ENCODE results near the gene NPAS3.

NPAS3 gene

GRCh38 chr14:33529787-33530757 lies 591.4 kb downstream of the NPAS3 start:
- DNase-seq = no peak

DNA sequence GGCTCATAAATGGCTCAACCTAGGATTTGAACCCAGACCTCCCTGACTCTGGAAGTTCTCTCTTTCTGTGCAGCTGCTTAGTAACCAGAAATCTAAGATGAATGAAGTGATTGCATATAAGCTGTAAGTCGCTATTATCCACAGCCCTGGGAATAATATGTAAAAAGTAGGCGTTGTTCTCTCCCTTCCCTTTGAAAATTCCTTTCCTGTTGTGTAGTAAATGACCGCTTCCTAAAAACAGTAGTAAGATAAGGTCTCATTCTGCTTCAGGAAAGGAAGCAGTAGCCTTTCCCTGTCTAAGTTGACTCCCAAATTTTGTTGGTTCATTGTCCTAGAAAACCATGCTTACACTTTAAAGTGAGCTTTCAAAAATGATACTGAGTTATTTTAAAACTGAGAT lies 593.9 kb downstream of the NPAS3 start:
- DNase-seq = no peak

GRCh38 chr14:33534104-33534503 lies 595.4 kb downstream of the NPAS3 start:
- no peak for DNase-seq

DNA sequence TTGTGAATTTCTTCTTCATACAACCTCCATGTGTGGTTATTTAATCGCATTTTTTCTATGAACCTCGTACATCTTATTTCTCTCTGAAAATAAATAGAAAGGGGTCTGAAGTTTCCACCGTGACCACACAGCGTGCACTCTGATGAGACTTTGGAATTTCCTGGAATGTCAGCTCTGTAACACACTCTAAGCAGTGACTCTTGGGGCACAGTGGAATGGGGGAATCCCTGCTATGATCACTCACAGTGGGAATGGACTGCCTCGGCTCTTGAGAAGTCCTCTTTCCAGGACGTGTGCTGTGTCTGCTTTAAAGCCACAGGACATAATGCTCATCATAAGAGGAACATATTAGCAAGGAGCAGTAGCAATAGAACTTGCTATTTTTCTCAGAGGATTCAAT lies 596.0 kb downstream of the NPAS3 start:
- DNase-seq = no peak

- no peak for DNase-seq
Measured at GRCh38 chr14:33539918-33540357, 601.3 kb downstream of the NPAS3 start.

DNA sequence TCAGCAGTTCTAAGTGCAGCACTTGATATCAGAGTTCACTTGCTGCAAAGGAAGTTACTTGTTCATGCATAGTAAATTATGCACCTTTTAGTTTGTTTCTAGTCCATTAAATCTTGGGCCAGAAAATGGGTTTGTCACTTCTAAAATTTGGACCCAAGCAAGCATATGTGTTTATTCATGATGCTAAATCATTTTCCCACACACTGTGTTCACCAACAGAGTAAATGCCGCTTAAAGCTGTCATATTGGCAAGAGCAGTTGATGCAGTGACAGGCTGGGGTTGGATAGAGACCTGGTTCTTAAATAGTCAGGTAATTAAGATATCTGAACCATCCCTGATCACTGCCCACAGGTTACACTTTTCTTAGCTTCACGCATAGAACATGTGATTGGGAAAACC lies 602.5 kb downstream of the NPAS3 start:
- DNase-seq = no peak

DNA sequence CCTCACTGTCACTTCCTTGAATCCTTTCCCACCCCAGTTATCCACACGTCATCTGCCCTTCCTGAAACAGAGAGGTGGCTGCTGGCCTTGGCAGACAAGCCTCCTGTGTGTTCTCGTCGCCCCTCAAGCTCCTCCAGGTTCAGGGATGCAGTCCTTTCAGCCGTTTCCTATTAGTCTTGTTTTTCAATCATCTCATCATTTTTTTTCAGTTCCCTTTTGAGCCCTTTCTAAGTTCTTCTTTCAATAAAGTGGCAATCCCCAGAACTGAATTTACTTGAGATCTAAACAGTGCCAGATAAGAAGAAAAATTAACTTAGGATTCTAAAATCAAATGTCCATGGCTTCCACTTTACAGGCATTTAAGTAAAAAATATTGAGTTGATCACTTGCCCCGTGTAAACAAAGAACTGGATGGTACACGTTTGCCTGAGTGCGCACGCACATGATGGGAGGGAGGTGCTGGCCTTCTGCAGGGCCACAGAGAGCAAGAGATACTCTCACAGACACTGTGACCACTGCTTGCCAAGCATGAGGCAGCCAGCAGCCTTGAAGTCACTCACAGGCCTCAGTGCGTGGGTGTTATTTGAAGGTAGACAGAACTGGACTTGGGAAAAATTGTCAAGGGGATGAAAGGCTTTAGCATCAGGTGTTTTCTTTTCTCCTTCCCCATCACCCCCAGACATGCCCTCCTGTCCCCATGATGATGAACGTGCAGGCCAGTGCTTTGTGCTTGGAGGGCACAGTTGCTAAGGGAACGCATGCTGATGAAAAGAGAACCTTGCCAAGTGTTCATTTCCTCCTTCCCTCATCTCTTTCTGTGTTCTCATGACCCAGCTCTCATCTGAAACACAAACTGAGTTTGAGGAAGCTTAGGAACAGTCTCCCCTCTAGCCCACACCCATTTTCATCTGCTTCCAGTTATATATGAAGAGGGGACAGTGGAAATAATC lies 603.9 kb downstream of the NPAS3 start:
- no peak for DNase-seq

- DNase-seq = no peak
Measured at GRCh38 chr14:33545696-33546095, 607.0 kb downstream of the NPAS3 start.

DNA sequence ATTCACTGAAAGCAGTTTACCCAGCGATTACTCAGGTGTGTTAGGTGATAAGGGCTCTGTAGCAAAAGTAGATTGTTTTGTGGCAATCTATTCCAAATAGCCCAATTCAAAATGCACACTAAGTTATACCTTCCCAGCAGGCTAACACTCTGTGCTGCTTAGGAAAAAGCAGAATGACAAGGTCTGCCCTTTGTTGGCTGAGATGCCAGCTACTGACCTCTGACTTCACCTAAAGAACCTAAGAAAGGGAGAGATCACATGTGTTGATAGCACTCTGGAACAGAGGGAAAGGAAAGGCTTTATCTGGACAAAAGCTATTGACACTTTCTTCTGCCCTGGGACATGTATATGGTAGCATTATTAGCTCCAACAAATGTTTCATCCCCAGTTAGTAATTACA lies 609.9 kb downstream of the NPAS3 start:
- no peak for DNase-seq

DNA sequence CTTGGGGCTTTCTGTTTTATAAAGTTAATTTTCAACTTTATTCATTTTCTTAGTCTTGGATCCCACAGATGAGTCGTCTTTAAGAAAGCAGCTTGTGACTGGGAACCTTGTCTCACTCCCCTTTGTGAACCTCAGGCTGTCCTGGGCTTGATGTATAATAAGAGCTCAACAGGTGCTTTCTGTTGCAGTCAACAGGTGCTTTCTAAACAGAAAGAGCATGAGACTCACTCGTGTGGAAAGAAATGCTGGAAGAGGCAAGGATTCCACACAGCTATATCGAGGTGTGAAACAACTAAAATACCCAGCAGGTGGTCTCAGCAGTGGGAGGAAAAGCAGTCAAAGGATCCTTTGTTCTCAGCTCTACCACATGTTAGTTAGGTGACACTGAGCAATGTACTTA lies 613.3 kb downstream of the NPAS3 start:
- DNase-seq = no peak

DNA sequence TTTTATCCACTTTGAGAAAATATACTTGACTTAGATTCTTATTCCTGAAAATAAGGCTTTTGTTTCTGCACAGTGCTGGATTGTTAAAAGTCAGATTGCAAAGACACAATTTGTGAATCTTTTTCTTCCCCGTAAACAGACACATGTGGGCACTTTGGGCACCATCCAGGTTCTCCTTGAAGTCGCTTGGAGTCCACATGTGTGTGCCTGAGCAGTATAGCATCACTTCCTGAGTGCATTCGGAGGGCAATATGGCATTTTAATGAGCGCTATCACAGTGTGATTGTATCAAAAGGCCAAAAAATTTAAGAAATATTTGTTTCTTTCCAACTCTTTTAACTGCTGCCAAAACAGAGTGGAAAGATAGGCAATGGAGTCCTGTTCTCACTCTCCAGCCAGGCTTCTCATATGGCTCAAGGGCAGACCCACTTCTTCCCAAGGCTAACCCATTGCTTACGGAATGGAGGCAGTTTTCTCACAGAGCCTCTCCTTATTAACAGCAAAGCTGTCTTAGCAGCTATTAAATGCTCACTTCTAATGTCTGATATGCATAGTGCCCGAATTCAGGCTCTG lies 615.1 kb downstream of the NPAS3 start:
- DNase-seq = no peak

DNA sequence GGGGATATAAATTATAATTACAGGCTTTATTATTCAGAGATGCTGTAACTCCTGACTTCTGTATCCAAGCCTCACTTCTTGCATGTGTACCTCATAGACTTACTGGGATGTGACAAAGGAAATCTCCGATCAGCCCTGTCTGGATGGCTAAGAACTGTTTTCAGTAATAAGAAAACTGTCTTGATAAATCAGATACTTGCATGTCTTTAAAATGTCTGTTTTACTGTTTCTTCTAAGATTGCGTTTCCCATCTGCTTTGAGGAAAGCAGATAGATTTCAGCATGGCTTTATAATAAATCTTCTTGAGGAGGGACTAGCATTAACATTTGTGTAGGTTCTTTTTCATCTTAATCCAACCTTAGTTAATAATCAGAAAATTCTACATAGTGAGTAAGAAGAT lies 616.3 kb downstream of the NPAS3 start:
- DNase-seq = no peak

DNA sequence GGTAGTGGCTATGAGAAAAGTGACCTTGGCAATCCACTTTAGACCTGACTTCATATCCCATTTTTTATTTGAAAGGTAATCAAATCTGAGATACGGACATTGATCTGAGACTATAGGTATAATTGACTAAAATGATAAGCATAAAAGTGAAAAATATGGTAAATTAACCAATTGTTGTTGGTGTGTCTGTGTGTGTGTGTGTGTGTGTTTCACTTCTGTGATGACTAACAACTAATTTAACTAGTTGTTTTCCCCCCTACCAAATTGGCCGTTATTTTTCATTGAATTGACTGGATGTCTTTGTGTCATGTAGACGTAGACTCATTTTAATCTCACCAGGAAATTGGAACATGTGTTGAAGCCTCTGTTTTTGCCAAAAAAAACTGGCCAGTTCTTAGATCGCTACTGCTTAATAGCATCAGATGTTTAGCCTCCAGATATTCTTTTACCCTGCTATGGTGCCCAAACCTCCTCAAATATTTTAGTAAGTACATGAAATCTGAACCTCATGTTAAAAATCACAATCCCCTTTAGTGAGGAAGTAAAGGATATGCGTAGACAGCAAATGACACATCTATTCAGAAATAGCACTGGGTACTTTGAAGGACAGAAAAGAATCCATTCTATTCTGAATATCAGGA lies 617.2 kb downstream of the NPAS3 start:
- DNase-seq = no peak

- no peak for DNase-seq
Measured at GRCh38 chr14:33556382-33557121, 617.9 kb downstream of the NPAS3 start.

- DNase-seq = no peak
Measured at GRCh38 chr14:33560718-33561431, 622.2 kb downstream of the NPAS3 start.

DNA sequence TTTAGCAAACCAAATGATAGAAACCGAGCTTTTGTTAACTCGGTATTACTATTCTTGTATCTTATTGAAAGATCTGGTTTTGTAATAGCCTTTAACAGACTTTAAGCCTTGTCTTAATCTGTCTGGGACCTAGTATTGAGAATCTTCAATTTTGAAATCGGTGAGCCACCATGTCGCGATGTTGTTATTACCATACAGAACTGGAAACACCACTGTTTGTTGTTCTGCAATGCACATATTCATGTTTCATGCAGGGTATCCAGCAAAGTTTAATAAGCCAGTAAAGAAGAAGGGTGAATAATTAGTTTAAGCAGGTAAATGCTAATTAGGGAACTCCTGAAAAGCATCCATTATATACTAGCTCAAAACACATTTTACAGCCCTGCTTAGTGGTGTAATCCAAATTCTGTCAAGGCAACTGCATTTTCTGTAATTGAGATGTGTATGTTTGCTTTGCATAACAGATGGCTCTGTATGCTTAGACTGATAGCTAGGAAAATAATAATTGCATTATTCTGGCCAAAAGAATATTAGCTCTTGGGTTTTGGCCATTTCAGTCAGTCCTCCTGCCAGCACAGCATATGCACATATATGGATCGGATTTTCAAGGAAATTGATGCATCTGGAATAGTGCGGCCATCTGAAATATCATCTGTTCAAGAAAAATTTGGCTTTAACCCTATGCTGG lies 623.0 kb downstream of the NPAS3 start:
- DNase-seq = peak; percentile 68

DNA sequence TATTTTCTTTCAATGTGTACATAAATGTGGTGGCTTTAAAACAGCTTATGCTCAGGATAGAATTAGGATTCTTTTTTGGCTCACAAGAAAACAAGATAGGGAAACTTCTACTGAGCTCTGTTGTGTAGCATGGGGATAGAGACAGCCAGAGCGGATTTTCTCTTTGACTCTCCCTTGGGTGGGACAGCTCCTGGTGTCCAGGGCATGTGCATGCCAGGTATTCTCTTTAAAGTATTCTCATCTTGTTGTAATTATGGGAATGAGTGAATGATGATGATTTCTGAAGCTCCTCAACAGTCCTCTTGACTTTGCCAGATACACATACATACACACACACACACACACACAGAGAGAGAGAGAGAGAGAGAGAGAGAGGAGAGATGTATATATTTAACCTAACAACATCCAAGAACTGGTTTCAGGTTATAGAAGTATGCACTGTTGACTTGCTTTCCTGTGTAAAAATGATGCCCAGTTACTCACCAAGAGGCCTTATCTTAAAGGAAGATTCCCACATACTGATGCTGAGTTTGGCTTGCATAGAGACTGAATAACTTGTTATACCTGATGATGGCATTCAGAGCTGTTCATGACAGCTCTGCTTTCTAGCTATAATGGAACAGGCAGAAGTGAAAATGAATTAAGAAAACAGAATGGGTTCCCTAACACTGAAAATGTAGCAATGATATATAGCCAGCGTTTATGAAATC lies 624.7 kb downstream of the NPAS3 start:
- no peak for DNase-seq

DNA sequence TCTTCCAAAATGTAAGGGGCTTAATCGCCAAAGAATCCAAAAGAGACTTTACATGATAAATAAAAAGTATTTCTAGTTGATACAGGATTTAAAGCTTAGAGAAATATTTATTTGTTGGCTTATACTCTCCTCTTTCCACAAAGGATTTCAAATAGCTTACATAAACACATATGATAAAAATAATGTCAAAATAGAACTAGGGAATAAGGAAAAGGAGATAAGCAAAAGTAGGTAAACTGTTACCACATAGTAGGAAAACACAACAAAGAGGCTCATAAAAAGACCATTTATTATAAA lies 625.2 kb downstream of the NPAS3 start:
- DNase-seq = no peak

GRCh38 chr14:33564774-33565630 lies 626.3 kb downstream of the NPAS3 start:
- no peak for DNase-seq

Measured in NCI-H524 treated with DMSO at 0.1 percent for 48 hours (cell line).